Measurements from ENCODE around the gene DCDC2C.

DCDC2C gene

DNA sequence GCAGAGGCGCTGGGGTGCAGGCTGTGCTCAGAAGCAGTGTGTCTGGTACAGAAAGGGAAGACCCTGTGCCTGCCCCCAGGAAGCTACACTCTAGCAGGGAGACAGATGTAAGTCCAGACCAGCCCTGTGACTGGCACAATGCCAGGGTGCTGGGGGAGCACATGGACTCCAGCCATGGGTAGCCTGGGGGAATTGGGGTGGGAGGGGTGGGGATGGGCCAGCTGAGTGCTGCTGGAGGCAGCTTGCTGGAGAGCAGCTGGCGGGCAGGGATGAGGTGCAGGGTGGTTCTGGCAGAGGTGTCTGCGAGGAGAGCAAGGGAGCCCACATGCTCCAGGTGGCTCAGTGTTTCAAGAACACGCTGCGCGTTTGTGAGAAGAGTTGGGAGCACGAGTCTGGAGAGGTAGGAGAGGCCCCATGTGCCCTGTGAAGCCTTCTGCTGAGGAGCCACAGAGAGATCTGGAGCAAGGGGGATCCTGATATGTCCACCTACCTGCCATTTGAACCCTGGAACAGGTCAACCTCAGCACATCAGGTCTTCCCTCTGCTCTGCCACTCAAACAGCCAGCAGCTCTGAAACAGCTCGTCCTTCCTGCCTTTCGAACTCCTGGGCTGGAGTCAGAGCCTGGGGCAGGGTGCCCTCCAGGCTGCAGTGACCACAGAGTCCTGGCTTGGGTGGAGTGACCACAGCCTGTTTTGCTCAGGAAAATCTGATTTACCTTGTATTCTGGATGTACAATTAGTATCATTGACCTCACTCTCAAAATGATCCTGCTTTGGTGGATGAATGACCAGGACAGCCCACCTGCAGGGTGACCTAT, 30.3 kb upstream of the DCDC2C start:
- in situ Hi-C loops (cut with MboI; ENCODE audit: low sequenced_read_pairs) = no loop called here

DNA sequence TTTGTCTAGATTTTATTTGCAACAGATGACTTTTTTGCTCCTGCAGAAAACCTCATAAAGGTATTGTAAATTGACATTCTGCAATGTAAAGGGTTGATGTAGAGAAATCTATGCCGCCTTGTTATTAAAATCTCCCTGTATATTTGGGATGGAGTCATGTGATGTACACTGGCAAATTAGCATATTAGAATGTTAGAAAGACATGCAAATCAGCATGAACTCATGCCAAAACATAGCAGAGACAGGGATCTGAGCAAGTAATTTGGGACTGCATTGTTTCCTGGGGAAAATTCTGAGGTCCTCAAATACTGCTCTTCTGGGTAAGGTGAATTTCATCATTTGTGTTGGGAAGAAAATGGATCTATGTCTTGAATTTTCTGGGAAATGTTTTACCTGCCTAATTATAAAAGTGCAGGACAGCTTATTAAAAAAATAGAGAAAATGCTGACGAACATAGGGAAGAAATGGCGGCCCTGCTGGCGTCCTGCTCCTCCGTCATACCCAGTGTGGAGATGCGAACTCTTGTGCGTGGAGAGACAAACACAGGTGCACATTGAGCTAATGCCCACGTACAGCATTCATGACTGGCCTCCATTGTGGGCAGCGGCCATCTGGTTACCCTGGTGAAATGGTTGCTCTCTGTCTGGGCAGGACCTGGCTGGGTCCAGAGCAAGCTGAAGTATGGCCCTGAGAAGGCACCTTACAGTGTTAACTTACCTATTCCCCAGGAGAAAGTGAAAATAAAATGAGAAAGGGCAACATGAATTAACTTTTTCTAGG, 29.1 kb upstream of the DCDC2C start:
- in situ Hi-C loops (cut with MboI; ENCODE audit: low sequenced_read_pairs) = no loop called here

DNA sequence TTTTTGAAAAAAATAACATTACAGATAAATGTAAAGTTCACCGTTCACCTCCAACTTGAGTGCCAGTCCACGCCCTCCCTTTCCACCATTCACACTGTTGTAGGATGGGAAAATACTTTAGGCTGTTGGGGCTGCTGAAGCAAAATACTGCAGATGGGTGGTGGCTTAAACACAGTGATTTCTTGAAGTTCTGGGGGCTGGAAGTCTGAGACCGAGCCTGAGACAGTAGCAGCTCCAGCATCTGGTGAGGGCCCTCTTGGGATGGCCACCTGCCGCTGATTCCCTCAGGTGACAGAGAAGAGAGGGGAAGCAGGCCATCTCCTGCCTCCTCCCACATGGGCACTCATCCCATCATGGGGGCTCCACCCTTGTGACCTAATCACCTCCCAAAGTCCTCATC, 27.7 kb upstream of the DCDC2C start:
- in situ Hi-C loops (cut with MboI; ENCODE audit: low sequenced_read_pairs) = no loop called here

DNA sequence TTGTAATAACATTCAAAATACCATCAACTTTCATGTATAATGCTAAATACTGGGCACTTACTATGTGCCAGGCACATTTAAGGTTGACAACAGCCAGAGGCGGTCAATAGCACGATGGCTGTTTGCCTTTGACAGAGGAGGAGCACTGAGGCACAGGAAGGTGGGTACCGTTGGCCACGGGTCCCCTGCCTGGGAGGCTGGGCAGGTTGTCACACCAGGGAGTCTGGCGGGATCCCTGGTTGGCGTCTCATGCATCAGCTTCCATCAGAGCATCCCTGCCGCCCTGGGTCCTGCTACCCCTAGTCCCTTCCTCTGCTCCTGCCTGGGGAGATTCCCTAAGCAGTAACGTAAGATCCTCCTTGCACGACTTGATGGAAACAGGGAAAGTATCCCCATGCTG, 25.9 kb upstream of the DCDC2C start:
- in situ Hi-C loops (cut with MboI; ENCODE audit: low sequenced_read_pairs) = no loop called here

DNA sequence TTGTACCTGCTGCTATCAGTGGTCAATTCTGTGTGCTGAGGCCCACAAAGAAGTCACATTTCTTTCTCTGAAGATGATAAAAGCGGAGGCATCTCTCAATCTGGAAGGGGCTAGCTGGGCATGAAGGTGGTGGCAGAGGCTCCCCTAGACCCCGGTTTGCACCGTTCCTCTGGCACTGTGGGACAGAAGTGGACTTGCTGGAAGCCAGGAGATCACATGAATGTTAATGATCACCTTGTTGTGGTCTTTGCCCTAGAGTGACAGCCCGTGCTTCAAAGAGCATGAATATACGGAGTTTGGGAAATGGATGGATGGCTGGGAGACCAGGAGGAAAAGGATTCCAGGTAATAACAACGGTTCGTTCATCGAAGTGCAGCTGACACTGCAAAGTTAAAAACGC, 25.2 kb upstream of the DCDC2C start:
- in situ Hi-C loops (cut with MboI; ENCODE audit: low sequenced_read_pairs) = no loop called here

DNA sequence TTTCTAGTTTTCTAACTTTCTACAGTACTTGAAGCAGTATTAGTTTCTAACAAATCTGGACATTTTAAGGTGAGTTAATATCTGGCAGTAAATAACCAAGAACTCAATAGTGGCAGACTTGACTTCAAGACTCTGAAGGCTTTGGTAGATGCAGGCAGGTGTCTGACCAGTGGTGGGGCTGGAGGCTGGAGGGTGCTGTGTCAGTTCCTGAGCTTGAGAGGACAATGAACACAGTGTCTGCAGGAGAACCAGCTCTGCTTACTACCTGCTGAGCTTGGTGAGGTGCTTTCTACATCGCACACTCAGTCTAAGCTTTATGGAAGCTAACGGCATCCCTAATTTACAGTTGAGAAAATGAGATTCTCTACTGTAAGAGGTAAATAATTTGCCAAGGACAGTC, 24.2 kb upstream of the DCDC2C start:
- in situ Hi-C loops (cut with MboI; ENCODE audit: low sequenced_read_pairs) = no loop called here

DNA sequence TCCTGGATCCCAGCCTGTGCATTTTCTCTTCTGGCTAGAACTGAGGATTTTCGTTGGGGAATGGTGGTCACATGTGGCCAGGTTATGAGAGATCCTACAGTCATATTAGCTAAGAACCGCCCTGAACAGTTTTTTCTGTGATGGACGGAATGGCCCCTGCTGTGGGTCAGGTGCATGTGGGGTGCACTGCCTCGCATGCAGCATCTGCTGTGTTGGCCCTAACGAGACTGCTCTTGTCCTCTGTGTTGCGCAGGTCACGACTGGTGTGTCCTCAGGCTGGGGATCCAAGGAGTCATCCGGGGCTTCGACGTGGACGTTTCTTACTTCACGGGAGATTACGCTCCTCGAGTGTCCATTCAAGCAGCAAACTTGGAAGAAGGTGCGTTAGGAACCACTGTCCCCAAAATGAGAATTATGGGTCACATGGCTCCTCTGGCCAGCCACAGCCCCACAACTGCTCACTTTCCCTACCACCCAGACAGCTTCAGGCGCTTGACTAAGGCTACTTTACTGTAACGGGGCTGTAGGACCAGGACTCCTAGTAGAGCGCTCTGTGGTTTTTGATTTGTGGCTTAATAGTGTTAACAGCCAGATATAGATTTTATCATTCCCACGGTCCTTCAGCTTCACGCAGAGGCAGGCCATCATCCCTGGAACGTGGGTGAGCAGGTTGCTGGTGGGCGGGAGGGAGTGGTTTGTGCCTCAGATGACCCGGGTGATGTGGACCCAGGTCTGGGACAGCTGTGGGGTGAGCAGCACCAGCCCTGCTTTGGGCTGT, 23.6 kb upstream of the DCDC2C start:
- in situ Hi-C loops (cut with MboI; ENCODE audit: low sequenced_read_pairs) = no loop called here

DNA sequence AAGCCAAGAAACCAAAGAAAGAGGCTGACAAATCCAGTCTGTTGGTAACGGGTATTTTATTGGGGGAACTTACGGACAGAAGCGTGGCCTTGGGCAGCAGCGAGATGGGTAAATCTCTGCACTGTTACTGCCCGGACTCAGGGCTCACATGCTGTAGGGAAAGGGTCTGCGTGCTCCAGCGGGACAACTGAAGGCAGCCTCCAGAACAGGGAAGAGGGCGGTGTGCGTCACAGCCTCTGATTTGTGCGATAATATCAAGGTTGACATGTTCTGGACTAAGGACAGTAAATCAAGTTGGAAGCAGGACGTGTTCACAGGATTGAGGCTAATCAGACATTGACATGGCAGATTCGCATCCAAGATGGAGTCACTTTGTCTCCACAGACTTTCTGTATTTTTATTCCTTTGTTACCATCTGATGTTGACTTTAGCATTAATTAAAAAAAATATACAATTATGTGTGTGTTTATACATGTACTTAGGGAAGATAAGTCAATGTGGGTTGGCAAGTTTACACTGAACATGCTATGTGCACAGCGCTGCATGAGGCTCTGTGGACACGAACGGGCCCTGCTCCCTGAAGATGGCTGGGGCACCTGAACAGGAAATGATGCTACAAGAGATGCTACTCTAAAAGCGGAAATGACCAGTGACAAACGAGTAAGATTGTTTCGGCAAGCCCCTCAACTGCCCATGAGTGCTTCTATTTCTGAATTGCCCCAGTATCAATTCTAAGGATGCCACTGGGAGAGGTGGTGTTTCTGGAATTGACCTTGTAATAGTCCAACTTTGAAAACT, 22.6 kb upstream of the DCDC2C start:
- in situ Hi-C loops (cut with MboI; ENCODE audit: low sequenced_read_pairs) = no loop called here

DNA sequence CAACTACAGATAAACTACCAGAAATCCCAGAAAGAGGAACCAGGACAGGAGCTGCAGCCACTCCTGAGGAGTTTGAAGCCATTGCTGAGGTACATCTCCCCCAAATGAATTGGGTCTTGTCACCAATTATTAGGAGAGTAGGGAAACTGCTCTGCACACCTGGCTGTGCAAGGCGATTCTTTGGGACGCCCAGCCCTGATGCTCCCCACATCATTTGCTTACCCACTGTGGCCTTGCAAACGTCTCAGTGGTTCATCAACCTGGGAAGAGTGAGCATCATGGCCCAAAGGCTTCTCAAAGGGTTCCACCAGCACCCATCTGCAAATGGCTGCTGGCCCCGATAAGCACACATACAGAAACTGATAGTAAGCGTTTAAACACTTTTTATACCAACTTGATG, 21.8 kb upstream of the DCDC2C start:
- in situ Hi-C loops (cut with MboI; ENCODE audit: low sequenced_read_pairs) = no loop called here

DNA sequence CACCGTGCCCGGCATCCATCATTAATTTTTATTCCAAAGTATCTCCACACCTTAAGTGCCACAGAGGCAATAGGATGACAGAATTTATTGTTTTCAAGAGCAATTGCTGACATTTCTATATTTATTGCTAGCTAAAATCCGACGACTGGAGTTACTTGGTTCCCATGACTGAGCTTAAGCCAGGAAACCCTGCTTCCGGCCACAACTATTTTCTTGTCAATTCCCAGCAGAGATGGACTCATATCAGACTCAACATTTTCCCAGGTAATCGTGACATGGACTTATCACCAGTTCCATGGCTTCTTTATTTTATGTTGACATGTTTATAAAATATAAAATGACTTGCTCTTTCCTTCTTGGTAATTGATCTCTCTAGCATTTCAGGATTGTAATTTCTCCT, 20.6 kb upstream of the DCDC2C start:
- in situ Hi-C loops (cut with MboI; ENCODE audit: low sequenced_read_pairs) = no loop called here

DNA sequence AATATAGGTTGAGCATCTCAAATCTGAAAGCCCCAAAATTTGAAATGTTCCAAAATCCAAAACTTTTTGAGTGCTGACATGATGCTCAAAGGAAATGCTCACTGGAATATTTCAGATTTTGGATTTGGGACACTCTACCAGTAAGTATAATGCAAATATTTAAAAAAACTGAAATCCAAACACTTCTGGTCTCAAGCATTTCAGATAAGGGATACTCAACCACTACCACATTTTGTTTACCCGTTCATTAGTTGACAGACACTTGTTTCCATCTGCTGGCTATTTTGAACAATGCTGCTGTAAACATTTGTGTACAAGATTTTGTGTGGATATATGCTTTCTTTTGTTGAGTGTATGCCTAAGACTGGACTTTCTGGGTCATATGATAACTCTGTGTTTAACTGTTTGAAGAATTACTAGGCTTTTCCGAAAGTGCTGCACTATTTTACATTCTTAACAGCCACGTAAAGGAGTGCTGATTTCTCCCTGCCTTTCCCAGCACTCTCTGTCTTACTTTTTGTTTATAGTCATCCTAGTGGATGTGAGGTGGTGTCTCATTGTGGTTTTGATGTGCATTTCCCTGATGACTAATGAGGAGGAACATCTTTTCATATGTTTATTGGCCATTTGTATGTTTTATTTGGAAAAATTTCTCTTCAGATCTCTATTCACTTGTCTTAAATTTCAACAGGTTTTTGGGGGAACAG, 19.5 kb upstream of the DCDC2C start:
- in situ Hi-C loops (cut with MboI; ENCODE audit: low sequenced_read_pairs) = no loop called here

DNA sequence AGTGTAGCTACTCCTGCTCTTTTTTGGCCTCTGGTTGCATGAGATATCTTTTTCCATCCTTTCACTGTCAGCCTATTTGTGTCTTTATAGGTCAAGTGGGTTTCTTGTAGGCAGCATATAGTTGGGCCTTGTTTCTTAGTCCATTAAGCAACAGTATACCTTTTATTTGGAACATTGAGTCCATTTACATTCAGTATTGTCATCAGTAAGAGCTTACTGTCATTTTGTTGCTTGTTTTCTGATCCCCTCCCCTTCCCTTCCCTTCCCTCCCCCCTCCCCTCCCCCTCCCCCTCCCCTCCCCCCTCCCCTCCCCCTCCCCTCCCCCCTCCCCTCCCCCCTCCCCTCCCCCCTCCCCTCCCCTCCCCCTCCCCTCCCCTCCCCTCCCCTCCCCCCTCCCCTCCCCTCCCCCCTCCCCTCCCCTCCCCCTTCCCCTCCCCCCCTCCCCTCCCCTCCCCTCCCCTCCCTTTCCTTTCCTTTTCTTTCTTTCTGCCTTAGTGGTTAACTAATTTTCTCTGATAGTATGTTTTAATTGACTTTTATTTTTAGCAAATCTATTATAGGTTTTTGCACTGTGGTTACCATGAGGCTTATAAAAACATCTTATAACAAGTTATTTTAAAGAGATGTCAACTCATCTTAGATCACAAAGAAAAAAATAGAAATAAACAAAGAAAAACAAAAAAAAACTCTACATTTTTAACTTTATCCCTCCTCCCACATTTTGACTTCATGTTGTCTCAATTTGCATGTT, 13.2 kb upstream of the DCDC2C start:
- in situ Hi-C loops (cut with MboI; ENCODE audit: low sequenced_read_pairs) = no loop called here

DNA sequence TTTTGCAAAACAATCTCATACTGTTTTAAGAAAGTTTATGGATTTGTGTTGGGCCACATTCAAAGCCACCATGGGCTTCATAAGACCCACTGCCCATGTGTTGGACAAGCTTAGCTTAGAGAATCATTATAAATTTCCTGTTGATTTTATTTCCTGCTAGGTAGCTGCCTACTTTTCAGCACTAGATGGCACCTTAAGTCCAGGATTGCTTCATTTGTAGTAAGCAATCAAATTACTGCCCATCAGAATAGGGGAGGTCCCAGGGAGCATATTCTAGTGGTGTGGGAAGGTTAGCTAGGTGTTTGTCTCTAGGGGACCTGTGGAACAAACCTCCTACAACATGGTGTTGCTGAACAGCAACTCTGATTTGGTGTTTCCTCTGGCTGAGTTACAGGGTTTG, 11.0 kb upstream of the DCDC2C start:
- in situ Hi-C loops (cut with MboI; ENCODE audit: low sequenced_read_pairs) = no loop called here

DNA sequence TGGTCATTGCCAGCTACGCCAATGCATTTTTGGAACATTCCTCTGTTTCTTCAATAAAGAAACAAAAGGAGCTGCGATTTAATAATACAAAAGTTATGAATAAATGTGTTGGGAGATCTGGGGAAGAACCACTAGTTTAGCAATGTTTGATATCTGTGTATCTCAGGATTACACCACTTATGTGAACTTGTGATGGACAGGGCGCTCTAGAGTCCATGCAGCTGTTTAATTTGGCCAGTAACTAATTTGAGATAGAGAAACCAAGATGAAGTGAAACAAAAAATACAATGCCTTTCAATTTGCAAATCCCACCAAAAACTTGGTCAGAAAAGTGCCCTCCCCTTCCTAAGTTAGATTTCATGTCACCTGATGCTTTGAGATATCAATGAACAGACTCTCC, 6.8 kb upstream of the DCDC2C start:
- in situ Hi-C loops (cut with MboI; ENCODE audit: low sequenced_read_pairs) = no loop called here

DNA sequence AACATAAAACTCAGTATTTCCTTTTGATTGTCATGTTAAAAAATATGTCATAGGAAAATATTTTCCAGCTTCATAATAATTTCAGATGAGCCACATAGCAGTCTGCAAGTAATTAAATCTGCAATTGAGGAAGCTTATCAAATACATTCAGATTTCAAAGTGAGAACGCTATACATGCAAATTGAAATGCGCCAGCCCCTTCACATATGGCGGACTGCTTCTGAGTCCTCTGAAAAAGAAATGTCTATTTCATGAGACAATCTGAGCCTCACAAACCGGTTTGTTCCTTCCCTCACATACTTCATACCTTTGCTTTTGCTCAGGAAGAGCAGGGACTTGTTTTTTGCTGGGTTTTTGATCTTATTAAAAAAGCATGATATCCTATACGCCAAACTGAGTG, 2.3 kb upstream of the DCDC2C start:
- in situ Hi-C loops (cut with MboI; ENCODE audit: low sequenced_read_pairs) = no loop called here

DNA sequence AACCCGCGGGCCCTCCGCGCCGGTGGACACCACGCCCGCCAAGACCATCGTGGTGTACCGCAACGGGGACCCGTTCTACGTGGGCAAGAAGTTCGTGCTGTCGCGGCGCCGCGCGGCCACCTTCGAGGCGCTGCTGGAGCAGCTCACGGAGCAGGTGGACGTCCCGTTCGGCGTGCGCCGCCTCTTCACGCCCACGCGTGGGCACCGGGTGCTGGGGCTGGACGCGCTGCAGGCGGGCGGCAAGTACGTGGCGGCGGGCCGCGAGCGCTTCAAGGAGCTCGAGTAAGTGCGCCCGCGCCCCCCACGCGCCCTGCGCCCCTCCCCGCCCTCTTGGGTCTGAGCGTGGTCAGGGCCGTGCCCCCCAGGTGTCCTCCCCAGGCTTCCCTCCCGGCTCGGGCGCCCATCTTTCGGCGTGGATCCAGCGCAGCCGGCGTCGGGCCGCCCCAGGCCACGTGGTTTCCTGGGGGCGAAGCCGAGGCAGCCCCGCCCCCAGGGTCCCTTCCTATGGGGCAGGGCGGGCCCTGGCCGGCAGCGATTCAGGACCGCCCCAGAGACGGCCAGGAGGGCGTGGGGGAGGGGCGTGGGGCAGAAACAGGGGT, 481 bp downstream of the DCDC2C start:
- in situ Hi-C loops (cut with MboI; ENCODE audit: low sequenced_read_pairs) = no loop called here

DNA sequence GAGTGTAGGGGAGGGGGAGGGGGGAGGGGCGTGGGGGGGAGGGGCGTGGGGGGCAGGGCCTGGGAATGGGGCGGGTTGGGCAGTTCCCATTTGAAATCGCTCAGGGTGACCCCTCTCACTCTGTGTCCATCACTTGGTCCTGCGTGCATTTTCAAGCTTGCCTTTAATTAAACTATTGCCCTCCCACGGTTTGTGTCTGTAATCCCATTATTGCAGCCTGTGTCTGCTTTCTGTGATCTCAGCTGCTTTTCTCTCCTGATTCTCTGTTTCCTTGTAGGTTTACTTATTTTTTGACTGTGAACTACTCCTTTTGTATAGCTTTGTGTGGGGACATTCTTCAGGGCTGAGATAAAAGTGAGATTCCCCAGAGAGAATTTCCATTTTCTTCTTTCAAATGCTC, 1.3 kb downstream of the DCDC2C start:
- in situ Hi-C loops (cut with MboI; ENCODE audit: low sequenced_read_pairs) = no loop called here

DNA sequence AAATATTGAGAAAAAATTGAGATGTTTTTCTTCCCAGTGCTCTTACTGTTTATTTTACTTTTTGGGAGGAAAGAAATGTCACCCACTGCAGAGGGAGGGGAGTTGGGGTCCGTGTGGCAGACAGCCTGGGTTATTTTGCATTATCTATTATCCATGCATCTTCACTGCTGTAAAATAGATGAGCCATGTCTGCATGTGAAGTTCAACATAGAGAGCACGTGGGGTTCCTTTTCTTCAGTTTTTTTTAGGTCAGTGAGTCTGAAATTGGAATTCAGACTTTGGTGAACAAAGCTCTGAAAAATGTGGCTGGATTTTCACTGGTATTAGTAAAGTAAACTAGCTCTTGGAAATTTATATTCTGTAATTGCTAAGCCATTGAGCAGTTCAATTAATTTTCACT, 2.4 kb downstream of the DCDC2C start:
- in situ Hi-C loops (cut with MboI; ENCODE audit: low sequenced_read_pairs) = no loop called here

DNA sequence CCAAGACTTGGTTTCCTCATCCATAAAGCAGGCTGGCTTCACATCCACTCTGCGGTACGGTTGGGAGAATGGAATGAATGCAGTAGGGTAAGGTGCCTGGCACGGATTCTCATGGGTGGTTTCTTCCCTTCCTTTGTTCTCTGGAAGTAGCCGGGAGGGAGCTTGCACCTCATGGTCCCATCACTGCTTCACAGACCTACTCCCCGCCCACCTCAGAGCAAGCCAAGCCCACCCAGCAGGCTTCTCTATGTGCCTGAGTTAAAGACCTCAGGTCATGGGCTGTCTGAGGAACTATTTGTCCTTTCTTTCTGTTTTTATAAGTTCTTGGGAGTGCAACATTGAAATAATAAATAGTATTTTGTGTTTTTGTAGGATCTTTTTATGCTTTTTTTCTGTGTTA, 3.5 kb downstream of the DCDC2C start:
- in situ Hi-C loops (cut with MboI; ENCODE audit: low sequenced_read_pairs) = no loop called here
